HG03139 (cell line): ENCODE data around the gene FAM217B.
"Not testable (repeated sequence)": the region's sequence is repeated elsewhere in the genome, so short reads cannot be mapped to it uniquely, and the experiment has no call there.

ENCODE experiments used
- ATAC-seq: cut with Tn5 transposase; IDR thresholded peaks from one replicate; pipeline ENCODE4 v1.9.1; 2021; ENCODE audit not compliant: unreplicated experiment

The FAM217B gene

DNA sequence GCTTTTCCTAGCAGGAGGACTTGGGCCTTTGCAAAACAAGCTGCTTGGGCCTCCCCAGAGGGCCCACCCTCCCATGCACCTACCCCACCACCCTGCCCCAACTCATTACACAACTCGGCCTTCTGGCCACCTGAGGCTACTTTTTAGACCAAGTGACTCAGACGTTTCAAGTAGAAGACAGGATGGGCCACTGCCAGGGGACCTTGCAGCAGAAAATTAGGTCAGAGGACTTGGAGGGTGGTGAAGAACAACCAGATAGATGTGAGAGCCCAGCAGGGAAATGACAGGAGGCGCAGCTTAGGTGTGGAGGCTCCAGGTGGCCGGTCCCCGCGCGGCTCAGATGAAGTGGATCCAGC is 1.5 kb upstream of the FAM217B start:
- ATAC-seq: no peak

DNA sequence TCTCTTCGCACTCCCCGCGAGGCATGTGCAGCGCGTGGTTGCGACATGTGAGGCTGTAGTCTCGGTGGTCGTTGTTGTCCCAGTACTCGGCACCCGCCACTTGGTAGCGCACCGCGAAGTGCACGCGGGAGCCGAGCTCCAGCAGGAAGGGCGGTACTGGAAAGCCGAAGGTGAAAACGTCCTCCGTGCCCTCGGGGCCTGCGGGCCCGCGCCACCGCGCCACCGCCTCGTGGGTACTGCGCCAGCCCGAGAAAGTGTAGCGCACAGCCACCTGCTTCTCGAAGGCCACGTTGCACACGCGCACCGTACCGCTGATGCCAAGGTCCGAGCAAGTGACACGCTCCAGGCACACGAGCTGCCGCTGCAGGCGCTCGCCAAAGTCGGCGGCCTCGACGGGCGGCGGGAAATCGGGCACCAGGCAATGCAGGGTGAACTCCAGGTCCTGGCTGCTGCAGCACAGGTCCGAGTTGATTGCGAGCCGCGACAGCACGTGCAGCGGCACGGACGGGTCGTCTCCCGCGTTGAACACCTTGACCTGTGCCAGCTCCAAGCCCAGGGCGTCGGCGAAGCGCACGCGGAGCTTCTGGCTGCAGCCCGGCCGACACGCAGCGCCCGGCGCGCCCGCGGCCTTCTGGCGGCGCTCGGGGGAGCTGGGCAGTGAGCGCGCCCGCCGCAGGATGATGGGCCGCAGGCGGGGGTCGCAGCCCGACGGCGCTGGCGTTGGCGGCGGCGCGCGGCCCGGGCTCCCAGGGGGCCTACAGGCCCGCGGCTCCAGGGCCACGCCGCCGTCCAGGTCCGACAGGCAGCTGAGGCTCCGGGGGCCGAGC is 924 bp upstream of the FAM217B start:
- peak; percentile 23 for ATAC-seq

DNA sequence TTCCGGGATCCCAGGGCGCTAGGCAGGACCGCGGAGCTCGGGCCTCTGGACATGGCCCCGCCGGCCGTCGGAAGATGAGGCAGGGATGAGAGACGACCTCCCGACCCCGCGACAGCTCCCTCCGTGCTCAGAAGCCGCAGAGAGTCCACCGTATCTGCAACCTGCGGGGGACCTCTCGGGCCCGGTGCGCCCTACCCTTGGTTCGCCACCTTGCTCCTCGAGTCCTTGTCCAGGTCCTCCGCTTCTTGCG is 385 bp upstream of the FAM217B start:
- ATAC-seq: peak; percentile 35

DNA sequence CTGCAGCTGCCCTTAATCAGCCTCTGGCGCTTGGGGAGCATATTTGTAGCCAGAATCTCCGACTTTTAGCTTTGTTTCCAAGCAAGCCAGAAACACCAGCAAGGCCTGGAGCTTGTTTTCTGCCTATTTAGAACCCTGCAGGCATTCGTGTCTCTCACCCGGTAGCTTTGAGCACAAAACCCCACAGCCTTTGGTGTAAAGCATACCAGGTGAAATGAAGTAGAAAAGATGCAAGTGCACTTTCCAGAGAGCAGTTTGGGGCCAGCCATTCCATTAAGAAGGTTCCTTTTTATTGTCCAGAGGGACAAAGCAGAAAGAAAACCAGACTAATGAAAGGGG is 736 bp downstream of the FAM217B start:
- ATAC-seq: no peak

DNA sequence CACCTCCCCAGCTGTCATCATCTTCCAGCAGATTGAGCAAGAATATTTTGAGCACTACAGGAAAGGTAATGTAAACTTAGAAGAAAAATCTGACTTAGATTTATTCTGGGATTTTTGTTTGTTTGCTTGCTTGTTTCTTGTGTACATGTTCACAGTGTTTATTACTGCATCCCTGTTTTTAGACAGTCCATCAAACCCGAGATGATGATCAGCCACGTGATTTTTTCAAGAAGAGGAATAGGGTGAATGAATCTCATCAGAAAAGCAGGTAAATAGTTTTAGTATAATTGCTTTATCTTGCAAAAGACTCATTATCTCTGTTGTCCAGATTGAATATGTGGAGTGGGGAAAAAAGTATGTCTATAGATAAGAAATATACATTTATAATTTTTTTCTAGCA is 2.1 kb downstream of the FAM217B start:
- no peak for ATAC-seq

DNA sequence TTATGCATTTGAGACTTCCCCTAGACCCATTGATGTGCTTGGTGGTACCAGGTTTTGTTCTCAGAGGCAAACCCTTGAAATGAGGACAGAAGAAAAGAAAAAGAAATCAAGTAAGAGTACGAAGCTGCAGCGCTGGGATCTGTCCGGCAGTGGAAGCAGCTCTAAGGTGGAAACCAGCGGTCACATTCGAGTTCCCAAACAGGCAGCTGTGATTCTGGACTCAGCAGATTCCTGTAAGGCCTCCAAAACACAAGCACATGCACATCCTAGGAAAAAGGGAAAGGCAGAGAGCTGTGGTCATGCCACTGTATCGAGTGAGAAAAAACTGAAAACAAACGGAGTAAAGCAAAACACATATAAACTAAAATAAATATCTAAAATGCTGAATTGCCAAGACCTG is 4.5 kb downstream of the FAM217B start:
- ATAC-seq: no peak

DNA sequence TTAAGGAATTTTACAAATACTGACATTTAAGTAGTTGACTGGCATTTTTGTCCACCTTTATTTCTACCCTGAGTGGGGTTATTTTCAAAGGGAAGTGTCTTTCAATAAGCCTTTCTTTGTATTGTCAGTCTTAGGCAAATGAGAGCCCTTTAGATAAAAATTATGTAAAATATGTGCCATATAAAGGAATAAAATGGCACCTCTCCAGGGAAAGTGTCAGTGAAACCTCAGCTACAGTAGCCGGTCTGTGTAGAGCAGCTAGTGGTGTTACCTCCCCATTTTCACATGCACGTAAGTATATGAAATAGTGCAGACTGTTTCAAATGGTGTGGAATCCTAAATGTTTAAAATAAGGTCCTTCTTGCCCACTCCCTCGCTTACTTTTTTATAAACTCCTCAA is 5.0 kb downstream of the FAM217B start:
- no peak for ATAC-seq

DNA sequence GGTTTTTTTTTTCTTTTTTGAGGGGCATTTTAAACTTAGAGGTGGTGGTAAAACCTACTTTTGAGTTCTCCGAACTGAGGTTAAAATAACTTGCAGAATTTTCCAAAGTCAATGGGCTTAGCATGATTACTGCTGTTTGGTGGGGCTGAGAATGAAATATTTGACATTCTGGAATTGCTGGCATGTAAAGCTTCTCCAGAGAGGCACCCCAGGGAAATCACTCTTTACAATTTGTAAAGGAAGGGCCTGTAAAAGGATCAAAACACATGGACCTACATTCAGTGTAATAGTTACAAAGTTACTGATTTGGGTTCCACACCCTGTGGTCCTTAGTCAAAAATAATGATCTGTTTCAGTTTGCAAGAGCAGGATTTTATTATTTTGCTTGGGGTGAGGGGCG is 5.5 kb downstream of the FAM217B start:
- ATAC-seq: no peak

DNA sequence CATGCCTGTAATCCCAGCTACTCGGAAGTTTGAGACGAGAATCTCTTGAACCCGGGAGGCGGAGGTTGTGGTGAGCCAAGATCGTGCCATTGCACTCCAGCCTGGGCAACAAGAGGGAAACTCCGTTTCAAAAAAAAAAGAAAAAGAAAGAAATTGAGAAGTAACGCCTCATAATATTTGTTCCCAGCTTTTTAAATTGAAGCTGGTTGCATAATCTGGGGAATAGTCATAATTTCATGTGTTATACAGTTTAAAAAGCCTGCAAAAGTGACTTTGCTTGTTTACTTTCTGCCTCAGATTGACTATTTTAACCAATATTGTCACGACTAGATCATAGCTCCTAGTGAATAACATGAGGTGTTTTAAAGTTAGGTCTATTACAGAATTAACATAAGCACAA is 7.2 kb downstream of the FAM217B start:
- no peak for ATAC-seq

DNA sequence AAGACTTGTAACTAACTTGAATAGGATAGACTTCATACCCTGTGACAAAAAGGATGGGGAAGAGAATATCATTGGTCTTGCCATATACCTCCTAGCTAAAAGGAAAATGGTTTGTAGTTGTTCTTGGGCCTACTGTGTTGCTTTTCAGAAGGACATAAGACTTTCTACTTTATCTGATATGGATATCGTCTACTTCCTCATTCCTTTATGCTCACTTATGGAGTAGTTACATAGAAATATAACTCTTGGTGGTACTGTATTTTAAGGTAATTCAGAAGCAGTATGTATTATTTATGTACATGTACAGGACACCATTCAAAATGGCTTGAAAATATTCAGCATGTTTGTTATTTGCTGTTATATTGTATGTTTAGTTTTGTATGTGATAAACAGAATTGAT is 8.0 kb downstream of the FAM217B start:
- ATAC-seq: no peak

DNA sequence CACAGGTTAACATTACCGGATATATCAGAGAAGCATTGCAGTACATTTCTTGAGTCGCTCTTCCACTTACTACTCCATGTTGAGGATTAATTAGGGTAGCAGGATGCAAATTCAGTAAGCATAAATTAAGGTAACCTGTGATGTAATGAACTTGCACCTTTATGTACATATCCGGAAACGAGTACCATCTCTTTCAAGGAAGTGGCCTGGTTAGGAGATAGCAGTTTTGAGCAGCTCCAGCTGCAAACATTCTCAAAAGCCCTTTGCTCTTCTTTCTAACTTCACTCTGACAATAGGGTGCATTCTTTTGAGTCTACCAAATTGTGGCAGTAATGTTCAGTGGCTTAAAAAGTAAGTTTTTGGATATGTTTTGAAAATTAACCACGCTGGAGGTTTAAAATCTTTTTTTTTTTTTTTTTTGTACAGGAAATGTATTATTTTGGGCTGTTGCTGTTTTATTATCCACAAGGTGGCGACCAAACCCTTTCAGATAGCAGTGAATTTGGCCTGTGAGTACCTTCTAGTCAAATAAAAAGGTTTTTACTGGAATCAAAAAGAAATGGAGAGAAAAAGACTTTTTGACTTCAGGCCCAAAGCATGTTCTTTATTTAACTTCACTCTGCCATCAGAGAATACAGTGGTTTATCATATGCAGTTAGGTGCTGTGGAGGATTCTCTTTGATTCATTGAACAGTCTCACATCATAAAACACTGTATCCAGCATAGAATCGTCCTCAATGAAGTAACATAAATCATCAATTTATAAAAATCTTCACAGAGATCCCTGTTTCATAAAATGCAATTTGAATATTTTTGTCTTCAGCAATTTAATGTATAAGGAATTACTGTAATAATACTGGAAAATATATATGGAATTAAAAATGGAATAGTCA is 8.9 kb downstream of the FAM217B start:
- peak; percentile 61 for ATAC-seq

DNA sequence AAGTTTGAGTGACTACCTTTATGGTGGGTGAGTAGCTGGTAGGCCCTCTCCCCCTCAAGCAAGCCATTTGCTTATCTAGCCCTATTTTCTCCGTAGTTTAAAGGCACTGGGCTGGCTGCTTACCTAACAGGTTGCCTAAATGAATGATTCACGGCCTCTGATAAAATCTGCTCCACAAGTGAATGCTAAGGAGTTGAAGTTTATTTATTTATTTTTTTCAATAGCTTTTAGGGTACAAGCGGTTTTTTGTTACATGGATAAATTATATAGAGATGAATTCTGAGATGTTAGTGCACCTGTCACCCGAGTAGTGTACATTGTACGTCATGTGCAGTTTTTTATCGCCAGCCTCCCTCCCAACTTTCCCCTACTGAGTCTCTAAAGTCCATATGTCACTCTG is 9.7 kb downstream of the FAM217B start:
- ATAC-seq: no peak

DNA sequence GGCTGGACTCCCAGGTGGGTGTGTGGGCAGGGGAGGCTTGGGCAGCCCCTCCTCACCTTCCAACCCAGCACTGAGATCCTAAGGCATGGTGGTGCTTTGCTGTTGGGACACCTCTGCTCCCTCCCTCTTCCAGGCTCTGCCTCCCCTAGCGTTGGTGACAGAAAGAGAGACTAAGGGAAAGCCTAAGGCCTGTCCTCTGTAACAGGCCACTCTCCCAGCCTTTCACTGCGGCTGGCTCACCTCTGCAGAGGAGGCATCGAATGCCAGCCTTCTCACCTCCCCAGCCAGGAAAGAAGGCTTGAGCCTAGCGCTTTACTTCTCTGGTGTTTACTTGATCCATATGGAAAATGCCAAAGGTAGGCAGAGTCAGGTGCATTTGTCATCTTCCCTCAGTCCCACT is 14.5 kb downstream of the FAM217B start:
- no peak for ATAC-seq

DNA sequence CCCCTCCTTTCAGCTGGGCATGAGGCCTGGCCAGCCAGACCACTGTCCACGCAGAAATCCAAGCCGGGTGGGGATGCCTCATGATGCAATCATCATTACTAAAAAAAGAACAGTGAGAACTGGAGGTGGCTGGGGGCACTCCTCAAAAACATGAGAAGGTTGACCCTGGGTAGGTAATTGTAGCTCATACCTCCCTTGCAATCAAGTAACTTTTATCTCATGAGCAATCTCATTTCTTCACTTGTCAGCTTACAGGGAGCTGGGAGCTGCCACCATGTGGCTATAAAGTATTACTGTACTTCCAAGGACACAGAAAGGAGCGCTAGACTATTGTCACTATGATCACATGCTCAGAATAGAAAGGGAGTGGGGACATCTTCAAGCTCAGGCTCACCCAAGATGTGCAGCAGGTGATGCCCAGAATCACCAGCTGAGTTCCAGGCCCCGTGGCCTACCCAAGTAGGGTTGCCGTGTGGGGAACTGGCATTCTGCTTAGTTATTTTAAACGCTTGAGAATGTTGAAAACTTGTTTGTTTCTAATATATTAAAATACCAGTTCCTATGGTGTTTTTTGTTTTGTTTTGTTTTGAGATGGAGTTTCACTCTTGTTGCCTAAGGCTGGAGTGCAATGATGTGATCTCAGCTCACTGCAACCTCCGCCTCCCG is 15.1 kb downstream of the FAM217B start:
- no peak for ATAC-seq

DNA sequence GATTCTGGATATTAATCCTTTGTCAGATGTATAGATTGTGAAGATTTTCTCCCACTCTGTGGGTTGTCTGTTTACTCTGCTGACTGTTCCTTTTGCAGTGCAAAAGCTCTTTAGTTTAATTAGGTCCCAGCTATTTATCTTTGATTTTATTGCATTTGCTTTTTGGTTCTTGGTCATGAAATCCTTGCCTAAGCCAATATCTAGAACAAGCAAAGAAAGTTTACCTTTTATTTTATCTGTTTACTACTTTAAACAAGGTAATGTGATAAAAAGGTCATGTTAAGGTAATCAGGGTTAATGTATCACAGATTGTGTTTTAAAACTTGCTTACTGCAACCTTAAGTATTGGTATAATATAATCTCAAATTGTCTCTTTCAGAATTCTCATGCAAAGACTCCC is 17.4 kb downstream of the FAM217B start:
- not testable (repeated sequence) for ATAC-seq

DNA sequence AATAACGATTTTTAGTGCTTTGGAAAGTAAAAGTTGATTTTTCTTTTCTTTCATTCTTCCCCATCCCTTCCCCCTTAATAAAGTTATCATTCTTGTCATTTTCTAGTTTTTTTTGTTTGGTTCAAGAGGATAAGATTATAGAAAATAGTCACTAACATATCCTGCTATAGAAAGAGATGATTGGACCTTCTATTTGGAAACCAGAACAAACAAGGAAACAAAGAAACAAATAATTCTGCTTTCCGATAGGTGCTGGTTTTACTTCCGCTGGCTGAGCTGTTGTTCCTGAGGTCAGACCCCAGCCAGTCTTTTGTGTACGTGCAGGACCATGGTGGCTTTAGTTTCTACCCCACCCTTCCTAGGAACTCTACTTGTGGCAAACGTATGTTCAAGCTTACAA is 17.9 kb downstream of the FAM217B start, which contains the start of gene CDH26:
Gene CDH26, plus strand, starts transcription at position 301 of the 400 bp plus-strand sequence. CDS start 304 bp downstream, outside the sequence.
- no peak for ATAC-seq

DNA sequence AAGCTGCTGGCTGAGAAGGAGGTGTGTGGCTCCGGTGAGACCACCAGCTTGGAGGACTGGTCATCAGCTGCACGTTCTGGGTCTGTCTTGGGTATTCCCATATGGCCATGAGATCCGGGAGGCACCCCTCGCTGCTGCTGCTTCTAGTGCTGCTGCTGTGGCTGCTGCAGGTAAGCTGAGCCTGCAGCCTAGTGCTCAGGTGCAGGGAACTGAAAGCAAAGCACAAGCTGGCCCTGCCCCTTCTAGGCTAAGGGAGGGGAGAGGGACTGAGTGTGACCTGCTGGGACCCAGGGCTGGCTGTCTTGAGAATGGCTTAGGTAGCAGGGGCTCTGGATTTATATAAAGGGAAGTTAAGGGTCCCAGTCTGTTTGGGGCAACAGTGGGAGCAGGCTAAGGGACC is 18.4 kb downstream of the FAM217B start:
- no peak for ATAC-seq

DNA sequence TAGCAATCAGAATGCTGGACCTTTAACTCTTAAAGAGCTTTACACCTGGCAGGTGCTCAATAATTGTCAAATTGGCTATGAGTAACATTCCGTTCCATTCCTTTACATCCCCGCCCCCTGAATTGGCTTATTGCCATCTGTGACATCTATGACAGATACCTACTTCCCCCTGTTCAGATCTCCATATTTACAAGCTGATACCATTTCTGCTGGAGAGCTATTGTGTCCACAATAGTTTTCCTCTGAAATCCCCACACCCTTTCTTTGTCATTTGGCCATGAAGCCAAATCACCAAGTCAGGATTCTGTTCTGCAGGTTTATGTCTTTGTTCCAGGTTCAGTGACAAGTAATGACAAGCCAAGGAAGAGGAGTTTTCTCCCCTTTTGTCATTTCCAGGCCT is 21.2 kb downstream of the FAM217B start:
- ATAC-seq: no peak

DNA sequence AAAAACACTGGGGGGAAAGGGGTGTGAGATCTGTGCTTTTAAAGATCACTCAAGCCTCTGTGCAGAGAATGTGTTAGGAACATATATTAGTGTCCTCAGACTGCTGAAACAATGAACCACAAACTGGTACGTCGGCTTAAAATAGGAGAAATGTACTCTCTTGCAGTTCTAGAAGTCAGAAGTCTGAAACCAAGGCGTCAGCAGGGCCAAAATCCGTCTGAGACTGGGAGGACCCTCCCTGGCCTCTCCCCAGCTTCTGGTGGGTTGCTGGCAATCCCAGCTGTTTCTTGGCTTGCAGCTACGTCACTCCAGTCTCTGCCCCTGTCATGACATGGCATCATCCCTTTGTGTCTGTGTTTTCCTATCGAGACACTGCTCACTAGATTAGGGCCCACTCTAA is 22.0 kb downstream of the FAM217B start:
- no peak for ATAC-seq

DNA sequence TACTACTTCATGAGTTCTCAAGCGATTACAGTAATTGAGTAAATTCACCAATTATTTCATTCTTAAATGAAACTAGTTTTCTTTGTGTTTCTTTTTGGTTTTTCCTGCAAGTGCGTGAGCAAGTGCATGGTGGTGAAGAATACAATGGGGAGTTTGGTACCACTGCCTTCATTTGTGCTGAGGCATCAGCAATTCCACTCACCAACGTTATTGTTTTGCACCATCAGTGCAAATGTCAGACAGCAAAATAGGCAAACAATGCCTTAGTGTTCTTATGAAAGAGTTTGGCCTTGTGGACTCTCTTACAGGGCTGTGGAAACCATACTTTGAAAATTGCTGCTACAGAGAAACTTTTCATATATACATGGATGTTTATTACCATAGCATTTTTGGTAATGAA is 26.2 kb downstream of the FAM217B start:
- ATAC-seq: no peak

DNA sequence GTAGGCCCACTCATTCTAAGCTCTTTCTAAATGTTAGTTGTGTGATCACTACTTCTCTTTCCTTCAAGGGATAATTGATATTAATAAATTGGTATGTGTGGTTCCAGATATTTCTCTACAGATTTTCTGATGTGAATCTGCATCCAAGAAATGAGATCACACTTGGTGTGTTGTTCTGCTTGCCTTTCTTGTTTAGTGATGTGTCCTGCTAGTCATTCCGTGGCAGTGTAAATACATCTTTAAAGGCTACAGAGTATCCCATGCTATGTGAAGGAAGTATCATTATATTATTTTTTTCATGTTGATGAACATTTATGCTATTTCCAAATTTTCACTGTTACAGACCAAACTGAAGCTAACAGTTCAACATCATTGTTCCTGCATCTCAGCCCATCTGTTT is 31.2 kb downstream of the FAM217B start:
- no peak for ATAC-seq
